RWPE2 (cell line): ENCODE results near the gene GNAT1.

Source experiments
- ATAC-seq: fragments of 200-7000 bp; cut with Tn5 transposase; 3 replicates; pipeline ENCODE4 v1.9.1; 2021; ENCODE audit warnings: low read depth
- DNase-seq: peaks from one replicate; pipeline ENCODE4 v3.0.0-alpha.2; 2020; ENCODE audit warnings: low spot score
- H3K27ac ChIP-seq: fragments of 450-650 bp; 2 replicates; pipeline ENCODE4 v1.5.1; 2017; ENCODE audit warnings: mild to moderate bottlenecking; ENCODE audit not compliant: poor library complexity, severe bottlenecking
- H3K27me3 ChIP-seq: fragments of 250-450 bp; sonication (Bioruptor Pico); 2 replicates; pipeline ENCODE4 v1.5.1; 2021; ENCODE audit warnings: mild to moderate bottlenecking, moderate library complexity; ENCODE audit not compliant: insufficient read depth, poor library complexity, severe bottlenecking
- H3K36me3 ChIP-seq: fragments of 250-450 bp; sonication (Bioruptor Pico); 2 replicates; pipeline ENCODE4 v1.5.1; 2020; ENCODE audit warnings: low read depth, mild to moderate bottlenecking, moderate library complexity
- H3K4me1 ChIP-seq: fragments of 250-450 bp; sonication (Bioruptor Pico); 2 replicates; pipeline ENCODE4 v1.5.1; 2021; ENCODE audit warnings: mild to moderate bottlenecking, moderate library complexity; ENCODE audit not compliant: insufficient read depth, poor library complexity, severe bottlenecking
- H3K4me3 ChIP-seq: fragments of 250-450 bp; sonication (Bioruptor Pico); 2 replicates; pipeline ENCODE4 v1.5.1; 2021; ENCODE audit warnings: mild to moderate bottlenecking, moderate library complexity; ENCODE audit not compliant: severe bottlenecking
- H3K9me3 ChIP-seq: fragments of 250-450 bp; sonication (Bioruptor Pico); 2 replicates; pipeline ENCODE4 v1.5.1; 2021; ENCODE audit warnings: mild to moderate bottlenecking, moderate library complexity; ENCODE audit not compliant: severe bottlenecking
- TF ChIP-seq, protein P1 (sequence below): fragments of 450-650 bp; IDR thresholded peaks from one replicate; pipeline ENCODE4 v1.5.1; 2017; ENCODE audit warnings: mild to moderate bottlenecking, moderate library complexity; ENCODE audit not compliant: poor library complexity, severe bottlenecking

Gene GNAT1

GRCh38 chr3:50233176-50233575 lies 41.8 kb downstream of the GNAT1 start:
- TF ChIP-seq, protein P1, sequence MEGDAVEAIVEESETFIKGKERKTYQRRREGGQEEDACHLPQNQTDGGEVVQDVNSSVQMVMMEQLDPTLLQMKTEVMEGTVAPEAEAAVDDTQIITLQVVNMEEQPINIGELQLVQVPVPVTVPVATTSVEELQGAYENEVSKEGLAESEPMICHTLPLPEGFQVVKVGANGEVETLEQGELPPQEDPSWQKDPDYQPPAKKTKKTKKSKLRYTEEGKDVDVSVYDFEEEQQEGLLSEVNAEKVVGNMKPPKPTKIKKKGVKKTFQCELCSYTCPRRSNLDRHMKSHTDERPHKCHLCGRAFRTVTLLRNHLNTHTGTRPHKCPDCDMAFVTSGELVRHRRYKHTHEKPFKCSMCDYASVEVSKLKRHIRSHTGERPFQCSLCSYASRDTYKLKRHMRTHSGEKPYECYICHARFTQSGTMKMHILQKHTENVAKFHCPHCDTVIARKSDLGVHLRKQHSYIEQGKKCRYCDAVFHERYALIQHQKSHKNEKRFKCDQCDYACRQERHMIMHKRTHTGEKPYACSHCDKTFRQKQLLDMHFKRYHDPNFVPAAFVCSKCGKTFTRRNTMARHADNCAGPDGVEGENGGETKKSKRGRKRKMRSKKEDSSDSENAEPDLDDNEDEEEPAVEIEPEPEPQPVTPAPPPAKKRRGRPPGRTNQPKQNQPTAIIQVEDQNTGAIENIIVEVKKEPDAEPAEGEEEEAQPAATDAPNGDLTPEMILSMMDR: no peak
- DNase-seq: no peak
- Histone ChIP-seq H3K27ac (no peak overlapping the region), H3K4me1 (peaks cover under 1% of the 10 kb centered on the region), H3K4me3 (no peak overlapping the region), H3K36me3 (no peaks in the 10 kb centered on the region), H3K27me3 (no peaks in the 10 kb centered on the region), H3K9me3 (no peaks in the 10 kb centered on the region)
- ATAC-seq: no peak

DNA sequence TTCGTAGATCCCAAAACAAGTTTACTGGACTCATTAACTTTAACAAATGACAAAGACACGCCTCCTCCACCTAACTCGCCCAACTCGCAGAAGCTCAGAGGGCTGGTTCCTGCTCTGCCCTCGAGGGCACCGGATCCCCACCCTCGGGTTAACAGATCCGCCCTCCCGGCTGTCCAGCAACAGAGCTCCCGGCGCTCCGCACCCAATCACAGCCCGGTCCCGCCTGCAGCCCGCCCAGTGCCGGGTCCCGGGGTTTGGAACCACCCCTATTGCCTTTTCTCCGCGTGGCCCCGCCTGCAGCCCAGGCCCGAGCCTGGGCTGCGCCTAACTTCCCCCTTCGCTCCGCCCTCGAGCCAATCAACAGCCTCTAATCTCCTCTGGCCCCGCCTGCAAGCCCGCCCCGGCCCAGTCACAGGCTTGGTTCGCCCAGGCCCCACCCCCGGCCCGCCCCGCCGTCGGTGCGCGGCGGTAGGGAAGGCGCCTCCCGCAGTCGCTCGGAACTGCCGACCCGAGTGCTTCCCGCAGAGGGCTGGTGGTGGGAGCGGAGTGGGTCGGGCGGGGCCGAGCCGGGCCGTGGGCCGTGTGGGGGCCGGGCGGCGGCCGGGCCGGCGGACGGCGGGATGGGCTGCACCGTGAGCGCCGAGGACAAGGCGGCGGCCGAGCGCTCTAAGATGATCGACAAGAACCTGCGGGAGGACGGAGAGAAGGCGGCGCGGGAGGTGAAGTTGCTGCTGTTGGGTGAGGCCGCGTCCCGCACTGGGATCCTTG lies 44.5 kb downstream of the GNAT1 start, which contains the start of gene GNAI2:
GNAI2 (plus strand) TSS at position 489 of the 768 bp plus-strand sequence; CDS start at position 621, 132 bp downstream.
- TF ChIP-seq, protein P1: no peak
- H3K27ac ChIP-seq: peak within 1 kb of the TSS; percentile 88

GRCh38 chr3:50236484-50237132 lies 45.2 kb downstream of the GNAT1 start:
- Histone ChIP-seq H3K9me3 (no peaks in the 10 kb centered on the region), H3K36me3 (peaks cover 17% of the 10 kb centered on the region), H3K4me1 (no peaks in the 10 kb centered on the region), H3K27me3 (no peaks in the 10 kb centered on the region), H3K4me3 (peak overlapping the region; percentile 89), H3K27ac (peak overlapping the region; percentile 88)
- TF ChIP-seq, protein P1: no peak
- ATAC-seq (no peak), DNase-seq (no peak)

More for the DNA sequence above, 44.5 kb downstream of the GNAT1 start, which contains the start of gene GNAI2:
- DNase-seq (peak; percentile 99), ATAC-seq (peak; percentile 93)
- Histone ChIP-seq H3K9me3 (no peaks in the 10 kb centered on the region), H3K27me3 (no peaks in the 10 kb centered on the region), H3K36me3 (peaks cover 17% of the 10 kb centered on the region), H3K4me3 (peak within 1 kb of the TSS; percentile 89), H3K4me1 (no peaks in the 10 kb centered on the region)

GRCh38 chr3:50237133-50237651 lies 45.8 kb downstream of the GNAT1 start:
- peak overlapping the region; percentile 88 for H3K27ac ChIP-seq
- no peaks in the 10 kb centered on the region for H3K9me3 ChIP-seq
- H3K27me3 ChIP-seq: no peaks in the 10 kb centered on the region
- peak overlapping the region; percentile 89 for H3K4me3 ChIP-seq
- ATAC-seq (no peak), DNase-seq (no peak)
- TF ChIP-seq, protein P1: no peak
- H3K36me3 ChIP-seq: peaks cover 17% of the 10 kb centered on the region
- no peaks in the 10 kb centered on the region for H3K4me1 ChIP-seq
